ENCODE measurements around the gene RASGEF1C.

DNA sequence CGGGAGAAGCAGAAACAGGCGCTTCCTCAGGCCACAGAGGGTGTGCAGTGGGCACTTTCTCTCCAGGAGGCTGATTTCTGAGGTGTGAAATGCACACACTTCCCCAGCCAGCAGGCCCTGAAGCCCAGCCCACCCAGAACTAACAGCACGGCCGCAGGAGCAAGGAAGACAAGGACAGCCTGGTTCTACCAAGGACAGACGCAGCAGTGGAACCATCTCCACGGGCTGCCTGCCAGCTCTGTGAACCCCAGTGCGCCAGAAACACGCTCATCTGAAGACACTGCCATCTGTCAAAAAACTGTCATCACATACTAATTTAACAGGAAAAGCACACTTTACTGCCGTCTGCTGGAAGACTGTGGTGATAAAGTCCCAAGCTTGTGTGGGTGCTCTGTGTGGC lies 42.1 kb upstream of the RASGEF1C start:
- TF ChIP-seq, protein P1, sequence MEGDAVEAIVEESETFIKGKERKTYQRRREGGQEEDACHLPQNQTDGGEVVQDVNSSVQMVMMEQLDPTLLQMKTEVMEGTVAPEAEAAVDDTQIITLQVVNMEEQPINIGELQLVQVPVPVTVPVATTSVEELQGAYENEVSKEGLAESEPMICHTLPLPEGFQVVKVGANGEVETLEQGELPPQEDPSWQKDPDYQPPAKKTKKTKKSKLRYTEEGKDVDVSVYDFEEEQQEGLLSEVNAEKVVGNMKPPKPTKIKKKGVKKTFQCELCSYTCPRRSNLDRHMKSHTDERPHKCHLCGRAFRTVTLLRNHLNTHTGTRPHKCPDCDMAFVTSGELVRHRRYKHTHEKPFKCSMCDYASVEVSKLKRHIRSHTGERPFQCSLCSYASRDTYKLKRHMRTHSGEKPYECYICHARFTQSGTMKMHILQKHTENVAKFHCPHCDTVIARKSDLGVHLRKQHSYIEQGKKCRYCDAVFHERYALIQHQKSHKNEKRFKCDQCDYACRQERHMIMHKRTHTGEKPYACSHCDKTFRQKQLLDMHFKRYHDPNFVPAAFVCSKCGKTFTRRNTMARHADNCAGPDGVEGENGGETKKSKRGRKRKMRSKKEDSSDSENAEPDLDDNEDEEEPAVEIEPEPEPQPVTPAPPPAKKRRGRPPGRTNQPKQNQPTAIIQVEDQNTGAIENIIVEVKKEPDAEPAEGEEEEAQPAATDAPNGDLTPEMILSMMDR (conservative IDR thresholded peaks at IDR 0.05; ENCODE audit: low read depth, low read length), result no peak
- no peak for TF ChIP-seq EZH2phosphoT487 (IDR thresholded peaks at IDR 0.05; ENCODE audit: borderline replicate concordance, low read length)

Measured in PC-3 (cell line).